Measurements from ENCODE around the gene CD74.

The CD74 gene

DNA sequence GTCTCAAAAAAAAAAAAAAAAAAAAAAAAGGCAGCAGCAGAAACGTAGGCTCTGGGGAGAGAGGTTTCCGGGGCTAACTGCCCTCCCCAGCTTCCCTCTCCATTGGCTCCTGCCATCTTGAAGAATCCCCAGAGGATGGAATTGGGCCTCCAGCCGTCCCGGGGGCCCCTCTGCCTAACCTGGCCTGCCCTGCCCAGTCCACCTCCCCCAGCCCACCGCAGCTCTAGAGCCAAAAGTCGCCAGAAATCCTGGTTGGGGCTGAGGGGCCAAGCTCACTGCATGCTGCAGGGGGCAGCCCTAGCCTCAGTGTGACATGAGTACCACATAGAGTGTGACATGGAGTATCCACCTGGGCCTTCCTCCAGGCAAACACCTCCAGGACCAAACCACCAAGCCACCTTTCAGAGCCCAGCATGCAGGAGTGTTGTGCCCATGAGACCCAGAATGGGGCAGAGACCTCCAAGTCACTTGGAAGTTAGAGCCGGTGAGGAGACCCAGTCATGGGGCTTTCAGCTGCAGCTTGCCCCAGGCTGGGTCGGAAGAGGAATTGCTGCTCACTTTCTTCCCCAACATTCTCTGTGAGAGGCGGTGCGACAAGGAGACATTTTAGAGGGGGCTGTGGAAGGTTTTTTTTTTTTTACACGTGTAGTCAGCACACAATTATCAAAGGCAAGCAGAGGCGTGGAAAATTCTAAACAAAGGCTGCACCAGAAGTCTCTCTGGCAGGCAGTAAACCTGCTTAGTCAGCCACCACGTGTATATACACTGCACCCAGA lies 17.6 kb downstream of the CD74 start:
- no peak for DNase-seq

DNA sequence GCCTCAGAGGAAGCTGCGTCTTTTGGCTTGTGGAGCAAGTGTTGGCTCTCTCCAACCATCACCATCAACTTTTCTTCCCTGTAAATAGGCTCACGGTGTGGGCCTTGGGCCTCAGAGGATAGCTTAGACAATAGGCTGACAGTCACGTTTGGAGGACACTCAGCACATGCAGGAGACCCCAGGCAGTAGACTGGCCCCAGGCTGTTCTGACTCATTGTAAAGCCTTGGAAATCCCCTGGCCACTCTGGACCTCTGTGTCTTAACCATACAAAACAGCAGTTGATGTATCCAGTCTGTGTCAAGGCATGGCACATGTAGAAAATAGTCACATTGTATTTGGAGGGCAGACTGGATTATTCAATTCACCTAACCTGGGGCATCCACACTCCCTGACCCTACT lies 18.6 kb downstream of the CD74 start:
- DNase-seq, result no peak

DNA sequence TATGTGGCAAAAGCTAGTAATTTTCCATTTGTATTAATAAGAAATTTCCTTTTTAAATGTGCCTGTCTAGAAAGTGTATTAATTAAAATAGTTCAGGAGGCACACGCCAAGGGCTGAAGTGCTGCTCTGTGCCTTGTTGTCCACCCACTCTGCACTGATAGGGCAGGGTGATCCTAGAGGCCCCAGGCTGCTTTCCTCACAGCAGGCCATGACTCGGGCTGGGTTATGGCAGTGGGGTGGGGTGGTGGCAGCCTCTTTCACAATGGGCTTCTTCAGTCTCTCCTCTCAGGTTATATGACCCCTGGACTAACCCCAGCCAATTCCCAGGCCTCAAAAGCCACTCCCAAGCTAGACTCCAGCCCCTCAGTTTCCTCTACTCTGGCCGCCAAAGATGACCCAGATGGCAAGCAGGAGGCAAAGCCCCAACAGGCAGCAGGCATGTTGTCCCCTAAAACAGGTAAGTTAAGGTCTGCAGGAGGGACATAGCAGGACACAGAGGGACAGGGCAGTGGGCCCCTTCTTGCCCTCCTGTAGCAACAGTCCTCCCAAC lies 19.5 kb downstream of the CD74 start:
- DNase-seq, result no peak

DNA sequence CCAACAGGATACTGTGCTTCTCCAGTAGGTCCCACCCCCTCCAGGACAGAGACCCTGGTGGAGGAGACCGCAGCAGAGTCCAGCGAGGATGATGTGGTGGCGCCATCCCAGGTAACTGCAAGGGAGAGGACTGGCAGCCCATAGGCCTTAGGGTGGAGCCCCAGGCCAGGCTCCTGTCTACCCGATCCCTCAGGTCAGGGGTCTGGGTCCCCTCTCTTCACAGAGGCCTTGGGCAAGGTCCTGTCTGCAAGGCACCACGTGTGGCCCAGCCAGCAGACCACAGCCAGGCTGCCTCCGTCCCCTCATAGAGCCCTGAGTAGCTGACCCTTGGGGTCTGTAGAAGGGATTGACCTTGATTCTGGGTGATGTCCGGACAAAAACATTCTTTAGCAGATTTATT lies 20.0 kb downstream of the CD74 start:
- no peak for DNase-seq

DNA sequence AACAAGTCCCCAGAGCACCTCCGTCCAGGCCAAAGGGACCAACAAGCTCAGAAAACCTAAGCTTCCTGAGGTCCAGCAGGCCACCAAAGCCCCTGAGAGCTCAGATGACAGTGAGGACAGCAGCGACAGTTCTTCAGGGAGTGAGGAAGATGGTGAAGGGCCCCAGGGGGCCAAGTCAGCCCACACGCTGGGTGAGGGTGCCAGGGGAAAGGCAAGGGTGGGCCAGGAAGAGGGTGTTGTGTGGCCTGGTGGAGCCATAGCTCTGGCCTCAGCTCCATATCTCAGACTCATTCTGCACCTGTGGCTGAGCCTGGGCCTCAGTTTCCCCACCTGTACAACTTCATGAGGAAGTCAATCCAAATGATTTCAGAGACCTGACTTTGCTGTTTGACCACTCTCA lies 20.7 kb downstream of the CD74 start:
- DNase-seq, result no peak

DNA sequence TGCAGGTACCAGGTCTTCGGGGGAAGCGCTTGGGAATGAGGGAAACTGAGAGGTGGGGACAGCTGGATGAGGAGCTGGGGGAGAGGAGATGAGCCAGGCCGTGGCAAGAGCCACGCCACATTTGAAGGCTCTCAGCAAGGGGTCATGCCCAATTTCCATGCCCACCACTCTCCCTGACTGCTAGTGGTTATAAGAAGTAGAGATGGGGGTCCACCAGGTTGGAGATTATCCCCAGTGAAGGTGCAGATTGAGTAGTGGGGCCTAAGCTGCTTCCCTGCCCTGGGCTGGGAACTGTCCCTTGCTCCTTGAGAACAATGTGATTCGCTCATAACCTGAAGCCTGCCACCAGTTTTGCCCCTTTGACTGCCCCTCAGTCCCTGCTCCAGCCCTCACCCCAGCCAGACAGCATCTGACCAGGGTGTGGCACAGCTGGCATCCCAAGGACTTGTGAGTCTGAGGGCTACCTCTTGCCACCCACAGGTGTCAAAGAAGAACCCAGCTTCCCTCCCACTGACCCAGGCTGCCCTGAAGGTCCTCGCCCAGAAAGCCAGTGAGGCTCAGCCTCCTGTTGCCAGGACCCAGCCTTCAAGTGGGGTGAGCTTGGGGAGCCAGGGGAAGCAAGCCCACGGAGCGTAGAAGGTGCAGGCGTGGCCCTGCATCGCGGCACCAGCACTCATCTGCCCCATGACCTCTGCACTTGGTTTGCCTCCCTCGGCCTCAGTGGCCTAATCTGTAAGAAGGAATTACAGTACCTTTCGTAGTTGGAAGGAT lies 21.5 kb downstream of the CD74 start:
- no peak for DNase-seq

DNA sequence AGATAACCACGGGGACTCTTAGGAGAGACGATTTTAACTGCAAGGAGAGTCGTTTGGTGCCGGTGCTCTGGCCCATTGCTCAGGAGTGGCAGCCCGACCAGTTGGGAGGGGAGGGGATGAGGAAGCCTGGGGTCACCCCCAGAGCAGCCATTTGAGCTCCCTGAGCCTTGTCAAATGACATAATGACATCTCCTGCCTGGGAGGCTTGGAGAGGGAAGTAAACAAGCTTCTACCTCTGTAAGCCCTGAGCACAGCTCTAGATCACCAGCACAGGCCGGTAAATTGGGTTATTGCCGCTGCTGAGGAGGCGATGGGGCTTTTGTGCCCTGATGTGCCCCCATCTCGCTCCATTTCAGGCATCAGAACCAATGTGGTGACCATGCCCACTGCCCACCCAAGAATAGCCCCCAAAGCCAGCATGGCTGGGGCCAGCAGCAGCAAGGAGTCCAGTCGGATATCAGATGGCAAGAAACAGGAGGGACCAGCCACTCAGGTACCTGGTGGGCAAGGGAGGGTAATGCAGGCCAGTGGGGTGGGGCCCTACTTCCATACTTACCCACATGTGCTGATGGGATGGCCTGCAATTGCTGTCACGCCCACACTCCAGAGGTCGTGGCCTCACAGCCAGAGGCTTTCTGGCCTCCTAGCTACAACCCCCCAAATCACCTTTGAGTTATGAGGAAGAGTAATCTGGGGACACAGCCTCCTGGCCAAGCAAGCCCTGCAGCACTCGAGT lies 23.0 kb downstream of the CD74 start:
- DNase-seq, result no peak

DNA sequence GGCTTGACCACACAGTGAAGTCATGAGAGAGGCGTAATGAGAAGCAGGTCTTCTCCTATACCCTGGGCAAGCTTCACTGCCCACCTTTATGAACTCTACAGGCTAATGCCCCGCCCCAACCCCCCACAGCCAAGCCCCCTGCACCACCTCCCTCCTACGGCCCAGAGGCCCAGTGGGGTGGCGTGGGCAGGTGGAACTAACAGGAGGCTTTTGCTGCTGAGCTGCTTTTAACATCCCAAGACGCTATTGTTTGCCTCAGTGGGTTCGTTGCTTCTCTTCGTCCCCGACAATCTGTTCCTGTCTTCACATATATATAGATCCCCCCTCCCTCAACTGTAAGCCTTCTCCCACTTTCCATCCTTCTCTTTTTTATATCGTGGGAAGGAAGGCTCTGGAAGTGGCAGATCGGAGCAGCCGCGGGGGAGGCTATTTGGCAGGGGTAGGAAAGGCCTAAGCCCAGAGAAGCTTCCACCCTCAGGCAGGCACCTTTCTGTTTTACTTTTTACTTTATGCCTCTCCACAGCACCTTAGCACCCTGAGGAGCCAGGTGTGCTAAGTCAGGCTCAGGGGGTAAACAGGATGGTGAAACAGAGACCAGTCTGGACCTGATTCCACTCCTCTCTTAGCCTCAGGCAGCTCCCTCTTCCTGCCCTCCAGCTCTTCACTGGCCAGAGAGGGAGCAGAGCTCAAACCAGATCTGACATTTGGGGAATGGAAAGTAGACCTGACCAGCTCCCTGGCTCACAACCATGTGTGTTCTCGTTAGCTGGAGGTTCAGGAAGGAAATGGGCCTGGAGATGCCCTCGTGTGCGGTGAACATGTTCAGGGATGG lies 26.5 kb downstream of the CD74 start:
- no peak for DNase-seq

DNA sequence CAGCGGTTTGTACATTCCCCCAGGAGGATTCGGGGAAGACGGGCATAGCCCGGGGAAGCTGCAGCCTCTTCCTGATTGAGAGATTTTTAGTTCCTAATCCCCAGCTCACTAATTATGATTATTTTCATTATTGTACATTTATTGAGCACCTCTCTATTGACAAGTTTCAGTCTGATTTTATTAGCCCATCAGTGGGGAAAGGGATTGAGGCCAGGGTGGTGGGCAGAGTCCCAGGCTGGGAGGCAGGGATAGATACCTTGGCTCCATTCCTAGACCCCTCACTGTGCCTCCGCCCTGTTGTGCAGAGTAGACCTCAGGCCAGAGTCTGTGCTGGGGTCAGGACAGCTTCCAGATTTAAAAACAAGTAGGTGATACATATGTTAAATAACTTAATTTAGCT lies 28.0 kb downstream of the CD74 start:
- no peak for DNase-seq

DNA sequence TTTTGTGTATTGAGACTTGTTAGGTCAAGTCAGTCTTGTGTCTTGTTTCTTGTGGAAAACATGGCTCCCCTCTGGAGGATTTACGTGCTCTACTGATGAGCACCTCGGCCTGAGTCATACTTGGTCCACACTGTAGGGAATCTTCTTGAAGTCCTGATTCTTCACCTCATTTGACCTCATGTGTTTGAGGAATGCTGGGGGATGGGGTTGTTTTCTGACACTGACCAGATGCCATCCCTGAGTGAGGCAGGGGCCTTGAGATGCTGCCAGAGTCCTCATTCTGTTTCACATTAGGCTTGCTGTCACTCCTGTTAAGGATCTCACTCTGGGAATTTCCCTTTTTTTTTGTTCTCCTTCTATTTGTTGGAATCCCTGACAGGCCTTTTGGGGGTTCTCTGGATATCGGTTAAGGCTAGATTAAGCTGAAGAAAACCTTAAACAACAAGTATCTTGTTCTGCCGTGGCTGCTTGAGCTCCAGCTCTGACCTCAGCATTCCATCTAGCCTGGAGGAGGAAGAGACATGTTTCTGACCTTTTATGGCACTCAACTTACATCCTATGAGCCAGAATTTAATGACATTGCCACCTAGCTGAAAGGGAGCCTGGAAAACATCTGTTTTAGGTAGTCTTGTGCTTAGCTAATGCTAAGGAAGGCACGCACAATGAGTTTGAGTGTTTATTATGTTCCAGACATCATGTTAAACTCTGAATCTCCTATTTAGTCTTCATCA lies 34.6 kb downstream of the CD74 start:
- DNase-seq, result no peak

DNA sequence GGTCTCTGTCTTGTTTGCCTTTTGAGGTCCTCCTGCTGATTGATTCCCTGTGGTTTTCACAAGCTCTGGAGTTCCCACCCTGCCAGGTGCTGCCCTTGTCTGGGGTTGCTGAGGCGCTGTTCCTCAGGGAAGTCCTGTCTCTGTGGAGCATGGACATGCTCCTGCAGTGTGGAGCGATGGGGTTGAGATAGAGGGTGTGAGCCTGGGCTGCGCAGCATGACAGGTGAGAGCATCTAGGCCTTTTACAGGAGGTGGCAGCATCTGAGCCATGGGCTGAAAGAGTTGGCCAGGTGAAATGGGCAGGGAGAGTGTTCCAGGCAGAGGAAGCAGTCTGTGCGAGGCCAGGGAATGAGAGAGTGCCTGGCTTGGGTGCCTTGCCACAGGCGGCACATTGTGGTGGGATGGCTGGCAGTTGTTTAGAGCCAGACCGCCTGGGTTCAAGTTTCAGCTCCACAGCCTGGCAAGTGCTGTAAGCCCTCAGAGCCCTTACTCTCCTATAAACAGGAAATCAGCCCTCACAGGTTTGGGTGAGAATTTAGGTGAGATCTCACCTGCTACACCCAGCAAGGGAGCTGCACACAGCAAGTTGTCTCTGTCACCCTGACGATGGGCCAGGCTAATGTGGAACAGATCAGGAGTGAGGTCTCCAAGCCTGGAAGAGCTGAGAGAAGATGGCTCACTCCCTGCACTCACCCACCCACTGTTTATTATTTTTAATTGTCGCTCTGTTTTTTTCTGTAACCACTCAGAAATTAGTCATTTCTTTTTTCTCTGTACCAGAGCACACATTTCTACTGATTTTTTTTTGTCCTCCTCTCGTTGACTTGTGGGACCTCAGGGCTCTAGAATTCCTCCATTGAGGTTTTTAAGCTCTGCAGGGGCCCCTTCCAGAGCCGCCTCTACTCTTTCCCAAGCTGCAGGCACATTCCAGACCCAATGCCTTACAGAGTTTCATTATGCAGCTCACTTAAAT lies 35.6 kb downstream of the CD74 start:
- DNase-seq, result no peak

DNA sequence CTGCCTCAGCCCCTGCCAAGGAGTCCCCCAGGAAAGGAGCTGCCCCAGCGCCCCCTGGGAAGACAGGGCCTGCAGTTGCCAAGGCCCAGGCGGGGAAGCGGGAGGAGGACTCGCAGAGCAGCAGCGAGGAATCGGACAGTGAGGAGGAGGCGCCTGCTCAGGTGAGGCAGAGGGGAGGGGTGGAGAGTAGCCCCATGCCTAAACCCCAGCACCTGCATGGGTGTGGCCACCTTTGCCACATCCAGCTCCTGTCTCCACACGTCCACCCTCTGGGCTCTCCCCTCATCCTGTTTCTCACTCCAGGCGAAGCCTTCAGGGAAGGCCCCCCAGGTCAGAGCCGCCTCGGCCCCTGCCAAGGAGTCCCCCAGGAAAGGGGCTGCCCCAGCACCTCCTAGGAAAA lies 38.1 kb downstream of the CD74 start:
- DNase-seq, result no peak

DNA sequence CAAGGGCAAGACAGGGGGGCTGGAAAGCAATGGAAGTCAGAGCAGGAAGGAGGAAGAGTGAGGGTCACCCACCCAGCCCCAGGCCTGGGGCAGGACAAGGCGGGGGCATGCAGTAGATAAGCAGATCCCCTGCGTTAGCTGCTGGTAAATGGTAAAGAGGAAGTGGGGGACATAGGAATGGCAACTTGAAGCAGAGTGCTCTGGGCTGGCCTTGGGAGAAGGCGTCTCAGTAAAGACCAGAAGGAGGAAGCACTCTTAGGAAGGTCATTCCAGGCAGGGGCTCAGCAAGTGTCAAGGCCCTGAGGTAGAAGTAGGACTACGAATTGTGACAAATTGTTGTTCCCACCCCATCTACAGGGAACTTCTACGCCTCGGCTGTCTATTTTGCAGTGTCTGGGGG lies 40.1 kb downstream of the CD74 start:
- no peak for DNase-seq

DNA sequence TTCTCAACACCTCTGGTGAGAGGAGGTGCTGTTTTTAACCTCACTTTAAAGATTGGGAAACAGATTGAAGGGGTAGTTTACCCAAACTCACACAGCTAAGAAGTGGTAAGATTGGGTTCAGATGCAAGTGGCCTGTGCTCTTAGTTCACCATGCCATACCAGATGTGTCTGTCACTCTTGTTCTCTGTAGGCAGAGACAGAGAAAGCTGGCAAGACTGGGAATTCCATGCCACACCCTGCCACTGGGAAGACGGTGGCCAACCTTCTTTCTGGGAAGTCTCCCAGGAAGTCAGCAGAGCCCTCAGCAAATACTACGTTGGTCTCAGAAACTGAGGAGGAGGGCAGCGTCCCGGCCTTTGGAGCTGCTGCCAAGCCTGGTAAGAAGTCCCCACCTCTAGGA lies 44.2 kb downstream of the CD74 start:
- DNase-seq, result no peak

DNA sequence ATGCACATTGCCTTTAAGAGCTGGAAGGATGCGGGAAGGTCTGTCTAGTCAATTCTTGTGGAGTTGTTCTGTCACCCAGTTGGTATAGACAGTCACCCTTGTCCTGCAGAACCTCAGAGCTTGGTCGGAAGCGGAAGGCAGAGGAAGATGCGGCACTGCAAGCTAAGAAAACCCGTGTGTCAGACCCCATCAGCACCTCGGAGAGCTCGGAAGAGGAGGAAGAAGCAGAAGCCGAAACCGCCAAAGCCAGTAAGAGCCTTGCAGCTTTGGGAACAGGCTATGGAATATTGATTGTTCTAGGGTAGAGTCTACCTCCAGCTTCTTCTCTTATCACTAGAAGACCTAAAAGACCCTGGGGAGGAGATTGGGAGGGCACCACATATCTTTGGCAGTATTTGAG lies 48.7 kb downstream of the CD74 start:
- no peak for DNase-seq

DNA sequence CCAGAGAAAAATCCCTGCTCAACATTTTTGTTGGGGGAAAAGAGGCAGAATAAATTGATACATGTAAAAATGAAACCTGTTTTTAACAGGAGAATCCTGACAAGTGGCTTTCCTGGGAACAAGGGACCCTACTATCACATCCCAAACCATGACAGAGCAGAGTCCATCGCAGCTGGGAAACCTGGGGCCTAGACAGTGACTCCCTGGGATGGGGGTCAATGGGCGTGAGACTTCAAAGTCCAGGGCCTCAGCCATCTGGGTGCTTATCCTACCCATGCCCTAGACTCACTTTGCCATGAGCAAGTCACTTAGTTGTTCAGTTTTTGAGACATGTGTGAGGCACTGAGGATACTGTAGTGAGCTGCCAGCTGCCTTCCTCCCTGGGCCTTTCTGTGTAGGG lies 49.5 kb downstream of the CD74 start:
- DNase-seq, result no peak

DNA sequence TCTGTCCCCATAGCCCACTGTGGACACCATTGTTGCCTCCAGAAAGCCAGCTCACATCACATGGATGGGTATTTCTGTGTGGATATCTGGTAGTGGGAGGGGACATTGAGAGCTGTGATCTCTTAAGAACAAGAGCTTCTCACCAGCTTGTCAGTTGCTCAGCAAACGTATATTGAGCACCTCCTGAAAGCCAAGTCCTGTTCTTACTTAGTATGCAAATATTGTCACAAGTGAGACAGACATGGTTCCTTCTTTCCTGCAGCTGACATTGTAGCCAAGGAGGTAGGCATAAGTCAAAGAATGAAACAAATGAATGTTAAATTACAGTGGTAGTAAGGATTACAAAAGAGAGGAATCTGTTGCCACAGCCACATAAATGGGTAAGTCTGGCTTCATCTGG lies 51.4 kb downstream of the CD74 start:
- no peak for DNase-seq

DNA sequence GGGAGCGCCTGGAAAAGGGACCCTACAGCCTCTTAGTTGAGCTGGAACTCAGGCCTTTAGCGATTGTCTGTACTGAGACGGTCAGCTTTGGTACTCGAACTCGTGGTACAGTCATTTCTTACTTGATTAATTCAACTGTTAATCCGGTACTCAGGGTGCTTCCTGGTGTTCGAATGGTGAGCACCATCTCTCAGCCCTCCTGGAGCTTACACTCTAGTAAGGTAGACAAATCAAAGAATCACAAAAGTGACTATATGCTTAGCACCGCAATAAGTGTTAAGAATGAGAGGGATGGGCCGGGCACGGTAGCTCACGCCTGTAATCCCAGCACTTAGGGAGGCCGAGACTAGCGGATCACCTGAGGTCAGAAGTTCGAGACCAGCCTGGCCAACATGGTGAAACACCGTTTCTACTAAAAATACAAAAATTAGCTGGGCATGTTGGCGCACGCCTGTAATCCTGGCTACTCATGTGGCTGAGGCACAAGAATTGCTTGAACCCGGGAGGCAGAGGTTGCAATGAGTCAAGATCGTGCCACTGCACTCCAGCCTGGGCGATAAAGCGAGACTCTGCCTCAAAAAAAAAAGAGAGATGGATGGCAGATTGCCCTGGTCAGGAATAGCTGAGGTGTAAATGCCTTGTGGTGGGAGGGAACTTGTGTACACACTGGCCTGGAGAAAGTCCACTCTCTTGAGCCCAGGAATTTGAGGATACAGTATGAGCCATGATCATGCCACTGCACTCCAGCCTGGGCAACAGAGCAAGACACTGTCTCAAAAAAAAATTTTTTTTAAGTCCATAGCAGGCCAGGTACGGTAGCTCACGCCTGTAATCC lies 54.2 kb downstream of the CD74 start:
- DNase-seq, result peak; percentile 11

DNA sequence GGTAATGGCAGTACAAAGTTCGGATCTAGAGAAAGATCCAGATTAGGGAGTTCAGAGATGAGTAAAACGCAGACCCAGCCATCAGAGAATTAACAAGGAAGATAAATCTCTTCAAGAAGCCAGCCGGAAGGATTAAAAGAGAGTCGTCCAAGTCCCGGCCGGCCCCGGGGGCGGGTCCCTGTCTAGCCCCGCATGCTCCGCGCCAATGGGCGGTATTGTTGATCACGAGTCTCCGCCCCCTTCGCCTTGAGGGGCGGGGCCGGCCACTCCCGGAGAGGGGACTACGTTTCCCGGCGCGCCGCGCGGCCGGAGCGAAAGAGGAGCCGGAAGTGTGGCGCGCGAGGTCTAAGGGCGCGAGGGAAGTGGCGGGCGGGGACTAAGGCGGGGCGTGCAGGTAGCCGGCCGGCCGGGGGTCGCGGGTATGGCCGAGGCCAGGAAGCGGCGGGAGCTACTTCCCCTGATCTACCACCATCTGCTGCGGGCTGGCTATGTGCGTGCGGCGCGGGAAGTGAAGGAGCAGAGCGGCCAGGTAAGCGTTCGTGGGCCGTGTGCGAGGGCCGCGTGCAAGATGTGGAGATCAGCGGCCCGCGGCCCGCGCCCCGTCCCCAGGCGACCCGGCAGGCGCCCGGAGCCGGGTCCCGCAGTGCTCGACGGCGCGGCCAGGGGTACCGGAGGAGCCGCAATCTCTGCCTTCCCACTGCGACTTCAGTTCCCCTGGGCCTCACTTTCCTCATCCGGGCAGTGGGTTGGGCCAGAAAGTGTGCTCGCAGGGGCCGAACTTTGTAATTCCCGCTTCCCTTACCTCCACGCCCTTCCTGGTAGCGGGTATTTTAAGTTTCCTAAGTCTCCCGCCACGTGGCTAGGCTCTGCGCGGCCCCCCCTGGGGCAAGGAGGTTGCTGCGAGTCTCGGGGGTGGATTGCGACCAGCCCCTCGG lies 55.1 kb downstream of the CD74 start, which contains the start of gene TCOF1:
TSS of gene TCOF1 (plus strand) at position 372 of the 935 bp plus-strand sequence. CDS start at position 422, 50 bp downstream.
- peak; percentile 85 for DNase-seq
